HG03045 (cell line): ENCODE results near the gene VGLL3.
"Not testable (repeated sequence)": the region's sequence is repeated elsewhere in the genome, so short reads cannot be mapped to it uniquely, and the experiment has no call there.

Experiments
- ATAC-seq: cut with Tn5 transposase; IDR thresholded peaks from one replicate; pipeline ENCODE4 v1.9.1; 2021; ENCODE audit warnings: mild to moderate bottlenecking, moderate library complexity; ENCODE audit not compliant: unreplicated experiment

The VGLL3 gene

DNA sequence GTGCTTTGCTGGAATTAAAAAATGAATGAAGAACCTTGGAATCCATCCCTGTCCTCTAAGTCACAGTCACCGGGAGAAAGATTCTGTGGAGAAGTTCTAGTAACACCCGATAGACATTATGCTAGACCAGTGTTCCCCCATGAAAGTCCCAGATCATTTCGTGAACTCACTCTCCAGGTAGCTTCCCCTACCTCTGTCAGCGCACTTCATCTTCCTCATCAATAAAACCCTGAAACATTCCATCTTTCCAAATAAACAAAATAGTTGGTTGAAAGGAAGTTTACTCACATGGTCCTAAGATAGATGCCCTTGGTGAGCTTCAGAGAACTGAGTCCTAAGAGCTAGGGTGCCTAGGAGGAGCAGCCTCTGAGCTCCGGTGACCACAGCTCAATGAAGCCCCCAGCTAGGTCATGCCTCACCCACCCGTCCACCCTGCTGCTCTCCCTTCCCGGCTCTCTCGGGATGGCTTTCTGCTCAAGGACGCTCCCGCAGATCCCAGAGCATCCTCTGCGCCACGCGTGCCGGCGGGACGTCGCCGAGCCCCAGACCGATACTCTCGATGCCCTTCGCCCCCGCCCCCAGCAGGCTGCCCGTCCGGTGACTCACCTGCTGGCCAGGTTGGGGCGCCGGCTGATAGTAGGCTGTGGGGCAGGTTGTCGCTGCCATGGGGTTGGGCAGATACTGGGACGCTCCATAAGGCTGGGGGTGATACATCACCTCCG, 776 bp downstream of the VGLL3 start:
- ATAC-seq, result no peak

DNA sequence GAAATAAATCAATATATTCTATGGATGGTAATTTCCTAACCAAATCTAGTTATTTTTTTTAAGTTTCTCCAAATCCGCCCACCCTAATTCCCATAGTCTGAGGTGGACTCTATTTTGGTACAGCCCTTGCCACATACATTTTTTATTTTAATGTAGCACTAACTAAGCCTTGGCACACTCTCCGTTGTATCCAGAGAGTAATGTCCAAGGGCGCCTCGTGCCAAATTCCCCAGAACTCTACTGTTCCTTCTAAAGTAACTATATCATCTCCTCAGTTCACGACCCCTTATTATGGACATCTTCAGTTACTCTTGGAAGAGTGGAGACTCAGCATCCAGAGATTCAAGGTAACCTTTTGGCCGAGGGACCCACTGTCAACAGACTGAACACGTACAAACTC, 1.3 kb downstream of the VGLL3 start:
- no peak for ATAC-seq

DNA sequence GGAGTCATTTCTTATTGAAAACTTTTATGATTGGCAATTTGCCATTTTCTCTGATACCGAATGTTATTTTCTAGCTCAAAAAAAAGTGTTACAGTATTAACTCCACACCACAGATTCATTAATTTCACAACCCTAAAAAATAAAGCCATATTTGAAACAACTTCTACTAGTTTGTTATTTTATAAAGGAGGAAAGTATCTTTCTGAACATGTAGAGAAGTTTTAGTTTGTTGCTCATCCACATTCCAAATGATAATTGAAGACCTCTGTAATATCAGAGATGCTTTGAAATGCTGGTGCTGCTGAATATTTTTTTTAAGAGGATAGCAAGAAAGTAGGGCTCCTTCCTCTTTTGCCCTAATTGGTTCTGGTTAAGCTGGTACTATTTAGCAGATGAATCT, 1.9 kb downstream of the VGLL3 start:
- ATAC-seq, result no peak

DNA sequence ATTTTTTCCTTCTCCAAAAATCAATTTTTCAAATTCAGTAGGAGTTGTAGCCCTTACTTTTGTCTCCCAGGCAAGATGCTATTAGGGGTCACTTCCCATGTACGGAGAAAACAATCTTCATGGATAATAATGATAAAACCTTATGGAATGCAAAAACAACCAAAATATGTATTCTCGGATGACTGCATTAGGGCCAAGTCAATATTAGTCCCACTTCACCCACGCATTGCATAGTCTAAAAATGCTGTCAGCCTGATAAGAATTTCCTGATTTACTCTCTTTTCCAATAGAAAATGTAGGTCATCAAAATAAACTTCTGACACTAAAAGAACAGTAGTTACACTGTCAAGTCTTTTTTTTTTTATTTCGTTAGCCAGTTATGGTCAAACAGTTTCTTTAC, 2.7 kb downstream of the VGLL3 start:
- no peak for ATAC-seq

DNA sequence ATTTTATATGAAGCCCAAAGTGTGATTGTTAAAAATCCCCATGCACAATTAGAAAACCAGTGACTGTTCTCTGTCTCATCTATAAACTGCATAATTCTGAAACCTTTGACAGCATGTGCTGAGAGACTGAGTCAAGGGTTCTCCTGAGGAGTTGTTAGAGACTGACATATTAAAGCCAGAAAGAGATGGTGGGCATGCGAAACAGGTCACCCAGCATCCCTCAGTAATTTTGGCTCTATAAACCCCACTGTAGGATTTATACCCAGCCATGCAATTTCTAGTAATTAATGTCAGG, 3.6 kb downstream of the VGLL3 start:
- ATAC-seq, result no peak

DNA sequence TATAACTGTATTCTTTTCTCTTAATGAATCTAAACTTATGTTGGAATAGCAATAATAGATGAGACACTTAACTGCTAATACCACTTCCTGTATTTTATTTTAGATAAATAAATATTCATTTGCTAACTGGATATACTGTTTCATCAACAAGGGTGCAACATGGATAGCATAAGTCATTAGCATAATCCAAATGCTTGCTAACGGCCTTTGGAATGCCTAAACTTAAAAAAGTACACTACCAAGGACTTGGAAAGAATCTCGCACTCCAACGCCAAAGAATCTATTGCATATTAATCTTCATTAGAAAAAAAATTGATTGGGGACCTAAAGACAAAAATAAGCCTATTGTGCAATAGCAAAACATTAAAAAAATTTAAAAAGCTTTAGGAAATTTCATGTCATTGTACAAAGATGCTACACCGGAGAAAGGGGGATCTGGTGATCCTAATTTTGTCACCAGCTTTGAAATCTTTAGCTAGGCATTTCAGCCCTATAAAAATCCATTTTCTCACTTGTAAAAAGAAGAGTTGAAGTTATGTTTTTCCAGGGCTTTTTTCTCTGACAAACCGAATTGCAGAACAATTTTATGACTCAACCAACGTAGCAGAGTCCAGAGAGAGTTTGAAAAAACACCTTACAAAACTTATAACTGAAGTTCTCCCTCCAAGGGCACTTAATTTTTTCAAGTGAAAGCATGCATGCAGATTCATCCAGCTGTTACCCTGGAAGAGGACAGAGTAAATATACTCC, 4.1 kb downstream of the VGLL3 start:
- ATAC-seq, result no peak

DNA sequence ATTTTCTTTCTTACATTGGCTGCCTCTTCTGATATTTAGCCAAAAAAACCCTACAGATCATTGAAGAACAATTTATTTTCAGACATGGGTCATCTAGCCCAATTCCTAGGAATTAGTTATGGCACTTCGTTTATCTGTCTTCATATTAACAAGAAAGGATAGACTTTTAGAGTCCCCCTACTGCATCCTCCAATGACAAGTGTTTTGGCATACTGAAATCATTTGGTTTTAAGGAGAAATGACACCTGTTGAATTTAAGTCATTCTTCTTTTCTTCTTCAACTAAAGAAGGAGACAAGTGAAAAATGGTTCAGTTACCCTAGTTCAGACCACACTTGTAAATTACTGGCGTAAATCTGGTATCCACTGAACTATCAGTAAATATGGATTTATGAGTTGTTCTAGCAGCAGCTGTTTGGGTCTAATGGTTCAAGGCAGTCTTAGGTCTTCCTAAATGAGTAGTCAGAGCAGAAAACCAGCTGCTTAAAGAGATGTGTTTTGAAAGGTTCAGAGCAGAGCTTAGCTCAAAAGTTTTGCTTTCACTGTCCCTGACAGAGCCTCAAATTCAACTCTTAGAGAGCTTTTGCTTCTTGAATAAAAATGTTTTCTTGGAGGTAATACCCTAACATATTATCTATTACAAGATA, 5.6 kb downstream of the VGLL3 start:
- ATAC-seq, result no peak

DNA sequence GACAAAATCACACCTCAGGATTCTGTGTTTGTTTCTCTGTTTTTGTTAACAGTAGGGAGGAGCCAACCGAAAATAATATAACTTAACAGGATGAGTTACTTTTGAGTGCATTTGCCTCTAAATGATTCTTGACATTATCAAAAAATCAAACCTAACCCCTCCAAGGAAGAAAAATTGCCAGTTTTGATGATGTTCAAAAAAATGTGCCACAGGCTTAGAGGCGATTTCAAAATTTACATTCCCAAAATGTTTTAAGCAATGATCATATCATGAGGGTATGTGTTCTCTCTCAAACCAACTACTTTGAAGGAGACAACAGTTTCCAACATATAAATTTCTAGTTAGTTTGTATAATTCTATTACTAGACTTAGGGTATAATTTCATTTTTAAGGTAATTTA, 6.7 kb downstream of the VGLL3 start:
- no peak for ATAC-seq

DNA sequence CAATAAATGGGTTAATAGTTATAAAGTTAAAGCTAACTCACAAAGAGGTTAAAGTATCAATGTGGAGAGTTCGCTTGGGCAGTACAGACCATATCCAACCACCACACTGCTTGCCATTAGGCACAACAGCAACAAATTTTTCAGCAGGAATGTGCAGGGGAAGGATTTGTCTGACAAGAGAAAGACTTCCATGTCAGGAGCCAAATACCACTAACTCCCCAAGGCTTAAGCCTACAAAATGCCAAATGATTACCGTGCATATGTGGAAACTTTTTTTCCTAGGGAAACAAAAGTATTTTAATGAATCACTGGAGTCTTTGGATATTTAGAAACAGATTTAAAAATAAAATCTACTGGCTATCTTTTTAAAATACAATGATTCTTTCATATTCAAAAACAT, 8.1 kb downstream of the VGLL3 start:
- no peak for ATAC-seq

DNA sequence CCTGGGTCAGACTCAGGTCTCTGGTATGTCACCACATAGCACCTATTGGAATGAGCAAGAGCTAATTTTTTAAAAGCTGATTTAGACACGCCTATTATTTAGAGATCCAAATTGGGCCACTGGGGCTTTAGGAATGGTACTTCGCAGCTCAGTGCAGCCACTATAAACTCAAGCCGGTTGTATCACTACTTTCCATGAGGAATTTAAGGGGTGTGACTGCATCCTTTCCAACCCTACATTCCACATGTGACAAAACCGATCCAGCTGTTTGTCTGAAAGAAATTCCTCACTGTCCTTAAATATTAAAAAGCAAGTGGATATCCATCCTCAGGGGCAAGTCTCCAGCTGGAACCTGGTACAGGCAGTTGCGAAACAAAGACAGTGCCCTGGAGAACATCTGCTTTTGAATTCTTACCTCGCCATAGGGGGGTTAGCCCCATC, 12.8 kb downstream of the VGLL3 start:
- no peak for ATAC-seq

DNA sequence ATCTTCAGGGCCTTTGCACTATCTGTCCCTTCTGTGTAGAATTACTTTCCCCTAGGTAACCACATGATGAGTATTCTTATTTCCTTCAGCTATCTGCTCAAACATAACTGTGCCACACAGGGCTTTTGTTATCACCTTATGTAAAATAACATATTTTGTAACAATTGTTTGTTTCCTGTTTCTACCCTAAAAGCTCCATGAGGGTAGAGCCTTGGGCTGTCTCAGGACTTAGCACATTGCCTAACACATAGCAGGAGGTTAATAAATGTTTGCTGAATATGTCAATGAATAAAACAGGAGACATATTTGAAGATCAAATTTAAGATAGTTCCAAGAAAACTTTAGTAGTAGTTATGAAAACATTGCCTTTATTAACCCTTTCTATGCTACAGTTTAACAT, 14.7 kb downstream of the VGLL3 start:
- ATAC-seq, result no peak

DNA sequence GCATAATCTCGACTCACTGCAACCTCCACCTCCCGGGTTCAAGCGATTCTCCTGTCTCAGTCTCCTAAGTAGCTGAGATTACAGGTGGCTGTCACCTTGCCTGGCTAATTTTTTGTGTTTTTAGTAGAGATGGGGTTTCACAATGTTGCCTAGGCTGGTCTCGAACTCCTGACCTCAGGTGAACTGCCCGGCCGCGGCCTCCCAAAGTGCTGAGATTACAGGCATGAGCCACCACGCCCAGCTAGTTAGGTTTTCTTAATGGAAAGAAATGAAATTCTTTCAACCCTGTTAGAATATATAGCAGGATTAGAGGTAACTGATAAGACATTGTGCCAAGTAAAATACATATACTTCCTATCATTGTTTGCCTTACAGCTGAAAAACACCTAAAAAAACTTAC, 16.8 kb downstream of the VGLL3 start:
- ATAC-seq, result not testable (repeated sequence)

DNA sequence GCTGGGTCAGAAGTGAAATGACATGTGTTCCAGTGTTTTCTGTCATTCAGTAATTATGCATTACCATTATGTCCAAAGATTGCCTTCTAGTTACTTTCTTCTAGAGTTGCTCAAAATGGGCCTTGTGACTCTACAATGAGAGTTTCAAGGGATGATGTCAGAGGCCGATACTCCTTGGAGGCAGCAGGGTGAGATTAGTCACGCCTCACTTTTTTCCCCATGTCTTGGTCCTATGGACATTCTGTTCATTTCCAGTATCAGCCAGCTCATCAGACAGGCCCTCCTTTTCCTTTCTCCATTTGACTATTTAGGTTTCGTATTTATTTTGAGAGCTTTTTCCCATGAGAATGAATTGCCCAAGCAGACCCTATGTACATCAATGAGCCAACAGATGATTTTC, 17.5 kb downstream of the VGLL3 start:
- ATAC-seq, result no peak

DNA sequence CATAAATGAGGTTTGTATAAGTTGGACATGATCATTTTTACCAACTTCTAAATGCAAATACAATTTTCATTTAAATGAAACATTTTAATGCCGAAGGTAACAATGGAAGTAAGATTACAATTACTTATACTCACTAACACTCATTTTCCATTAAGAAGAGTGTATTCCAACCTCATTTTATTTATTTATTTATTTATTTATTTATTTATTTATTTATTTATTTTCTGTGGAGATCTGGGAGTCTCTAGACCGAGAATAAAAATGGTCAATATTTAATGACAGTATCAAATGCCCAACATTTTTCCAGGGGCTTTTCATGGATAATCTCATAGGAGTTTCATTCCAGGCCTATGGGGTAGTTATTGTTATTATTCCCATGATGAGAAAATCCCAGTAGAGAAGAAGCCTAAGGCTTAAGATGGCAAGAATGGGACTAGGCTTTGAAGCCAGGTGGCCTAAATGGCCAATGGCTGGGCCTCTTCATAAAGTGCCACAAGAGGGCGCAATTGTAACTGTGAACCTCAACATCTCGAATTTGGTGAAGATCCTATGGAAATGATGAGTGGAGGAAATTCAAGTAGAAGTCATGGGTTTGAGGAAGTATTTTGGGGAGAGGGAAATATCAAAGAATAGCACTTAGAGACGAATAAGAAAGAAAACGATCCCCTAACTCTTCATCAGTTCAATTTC, 21.3 kb downstream of the VGLL3 start:
- ATAC-seq, result no peak

DNA sequence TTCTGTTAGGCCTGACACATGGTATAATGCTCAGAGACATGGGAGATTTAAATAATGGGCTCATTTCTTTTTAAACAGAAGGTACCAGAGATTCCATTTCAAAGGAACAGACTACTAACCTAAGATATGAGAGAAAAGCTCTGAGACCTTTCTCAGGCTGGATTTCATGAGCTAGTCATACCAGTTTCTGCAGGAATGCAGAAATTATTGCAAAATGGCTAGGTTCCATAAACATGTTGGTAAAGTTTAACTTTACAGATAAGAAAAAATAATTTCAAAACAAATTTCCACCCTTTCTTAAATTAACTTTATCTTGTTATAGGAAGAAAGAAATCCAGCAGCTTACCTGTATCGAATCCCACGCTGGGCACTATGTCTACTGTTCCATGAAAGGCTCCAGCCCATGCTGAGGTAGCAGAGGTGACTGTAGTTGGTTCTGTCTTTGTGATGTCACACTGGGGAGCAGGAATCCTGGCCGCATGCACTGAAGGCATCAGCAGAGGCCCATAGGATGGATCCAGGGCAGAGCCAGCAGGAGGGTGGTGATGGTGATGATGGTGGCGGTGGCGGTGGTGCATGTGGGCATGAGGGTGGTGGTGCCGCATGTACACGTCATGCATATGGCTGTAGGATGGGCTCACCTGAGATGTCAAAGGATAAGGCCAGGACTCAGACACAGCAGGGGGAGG, 22.6 kb downstream of the VGLL3 start:
- ATAC-seq, result no peak

DNA sequence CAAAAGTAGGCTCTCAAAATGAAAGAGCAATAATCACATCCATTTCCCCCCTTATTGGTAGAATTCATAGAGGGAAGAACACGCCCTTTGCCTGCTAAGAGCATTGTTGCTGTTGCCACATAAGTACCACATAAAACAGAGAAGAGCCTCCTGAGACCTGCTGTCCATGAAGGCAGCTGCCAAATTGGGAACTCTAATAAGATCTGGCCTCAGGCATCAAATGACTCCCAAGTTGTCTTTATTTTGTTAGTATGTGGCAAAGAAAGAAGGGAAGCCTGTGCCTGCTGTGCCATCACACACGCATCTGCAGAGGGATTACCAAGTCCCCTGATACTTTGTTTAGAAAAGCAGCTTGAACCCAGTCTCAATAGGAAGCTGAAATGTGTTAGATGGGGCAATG, 23.9 kb downstream of the VGLL3 start:
- ATAC-seq, result no peak

DNA sequence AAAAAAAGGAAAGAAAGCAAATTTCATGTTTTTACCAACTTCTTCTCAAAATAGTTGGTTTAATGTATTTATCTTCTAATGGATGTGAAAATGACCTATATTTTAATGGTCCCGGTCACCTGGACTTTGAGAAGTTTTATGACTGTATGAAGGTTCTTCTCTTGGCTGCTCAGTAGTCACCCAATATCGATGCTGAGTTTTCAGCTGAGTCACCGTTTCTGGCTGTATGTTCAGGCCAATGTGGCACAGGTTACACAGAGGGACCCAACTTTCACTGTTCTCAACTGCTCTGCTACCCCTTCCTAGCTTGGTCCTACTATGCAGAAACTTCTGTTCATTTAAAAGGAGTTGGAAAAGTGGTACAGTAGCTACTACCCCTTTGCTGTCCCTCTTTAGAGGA, 25.8 kb downstream of the VGLL3 start:
- no peak for ATAC-seq

DNA sequence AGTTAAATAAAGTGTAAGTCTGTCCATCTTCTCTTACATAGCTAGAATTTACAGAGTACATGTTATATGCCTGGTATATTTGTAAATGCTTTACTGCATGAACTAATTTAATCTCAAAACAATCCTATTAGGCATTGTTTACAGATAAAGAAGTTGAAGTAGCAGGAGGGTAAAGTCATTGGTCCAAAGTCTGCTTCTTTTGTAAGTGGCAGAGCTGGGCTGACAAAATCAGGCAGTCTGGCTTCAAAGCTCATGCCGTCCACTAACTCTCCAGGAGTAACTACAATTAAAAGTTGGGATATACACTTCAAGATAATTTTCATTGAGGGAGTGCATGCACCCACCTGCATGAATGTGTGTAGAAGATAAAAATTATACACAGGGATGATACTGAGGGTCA, 27.3 kb downstream of the VGLL3 start:
- no peak for ATAC-seq

DNA sequence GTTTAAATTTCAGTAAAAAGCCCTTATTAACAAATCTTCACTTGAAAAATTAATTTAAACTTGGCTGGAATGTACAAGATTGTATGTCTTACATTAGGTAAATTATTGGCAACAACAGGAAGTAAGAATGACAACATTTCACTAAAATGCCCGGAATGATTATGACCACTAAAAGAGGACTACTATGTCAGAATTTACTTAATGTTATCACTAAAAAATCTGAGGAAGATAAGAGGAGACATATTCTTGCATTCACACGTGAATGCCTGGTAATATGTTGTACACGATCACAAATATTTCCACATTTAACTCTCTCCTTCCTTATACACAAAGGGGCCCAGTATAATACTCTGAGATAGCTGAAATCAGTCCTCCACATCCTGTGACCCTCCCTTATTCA, 29.7 kb downstream of the VGLL3 start:
- ATAC-seq, result no peak

DNA sequence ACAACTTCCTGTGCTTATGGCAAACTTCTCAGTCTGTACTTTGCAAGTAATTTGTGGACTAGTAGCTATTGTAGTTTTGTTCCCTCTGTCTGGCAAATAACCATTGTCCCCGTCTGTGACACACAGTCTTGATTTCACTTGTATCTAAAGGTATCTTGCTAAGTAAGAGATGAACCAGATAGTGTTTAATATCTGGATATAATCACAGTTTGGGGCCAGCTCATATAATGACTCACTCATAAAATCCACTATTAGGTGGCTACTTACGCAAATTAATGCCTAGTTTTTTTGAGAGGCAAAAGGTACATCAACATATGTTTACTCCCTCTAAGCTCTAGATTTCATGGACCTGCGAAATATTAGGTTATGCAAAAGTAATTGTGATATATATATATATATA, 30.4 kb downstream of the VGLL3 start:
- ATAC-seq, result no peak

DNA sequence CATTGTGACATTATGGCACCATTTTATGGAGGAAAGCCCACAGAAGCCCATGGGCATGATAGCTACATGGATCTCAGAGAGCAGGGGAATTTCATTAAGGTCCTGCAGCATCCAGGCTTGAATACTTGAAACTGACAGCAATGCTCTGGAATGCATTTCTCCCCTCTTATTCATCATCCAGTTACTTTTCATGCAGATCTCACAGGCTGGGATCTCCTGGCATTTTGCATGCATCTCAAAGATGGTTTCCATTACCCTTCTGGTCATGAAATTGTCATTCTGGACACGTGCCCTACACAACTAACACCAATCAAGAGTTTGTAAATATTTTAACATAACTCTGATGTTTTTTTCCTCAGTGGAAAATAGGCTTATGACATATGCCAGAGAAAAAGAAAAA, 32.4 kb downstream of the VGLL3 start:
- ATAC-seq, result no peak
